Measurements from ENCODE around the gene RASSF7. TPM values are rescaled to one million over a fixed set of nuclear protein-coding genes. Genes with fewer than 3 reads are reported as not detected.

The RASSF7 gene
- total and polyA plus RNA-seq, 2 donors (not counting 3 experiments of a cell fraction or from before 2014, with no cell fraction given) = 14.1 to 19.9 TPM

DNA sequence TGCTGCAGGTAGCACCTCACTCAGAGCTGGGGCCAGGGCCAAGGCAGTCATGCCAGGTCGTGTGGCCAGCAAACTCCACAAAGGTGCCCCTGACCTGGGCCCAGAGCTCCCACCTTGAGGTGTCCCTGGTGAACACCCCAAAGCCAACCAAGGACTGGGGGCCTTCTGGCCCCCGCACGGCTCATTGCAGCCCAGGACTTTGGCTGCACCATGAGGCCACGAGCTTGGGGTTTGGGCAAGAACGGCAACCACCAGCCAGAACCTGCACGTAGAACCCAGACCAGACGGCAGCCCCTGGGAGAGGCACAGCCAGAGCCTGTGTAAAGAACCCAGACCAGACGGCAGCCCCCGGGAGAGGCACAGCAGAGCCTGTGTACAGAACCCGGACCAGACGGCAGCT is 15.6 kb upstream of the RASSF7 start:
- intact Hi-C loops (cut with micrococcal nuclease) (no loop called here), dilution Hi-C loops (cut with MboI; ENCODE audit: extremely low pct_ligation_motif_present, low sequenced_read_pairs) (no loop called here)
- Histone ChIP-seq H3K27ac (ENCODE audit: insufficient read depth, low read depth, low read length) (no peak overlapping the region), H3K9me1 (replicated peaks; ENCODE audit: control insufficient read depth, extremely low read depth, insufficient read depth, low read length) (no peaks in the 10 kb centered on the region), H4K20me1 (replicated peaks; ENCODE audit: control insufficient read depth, extremely low read depth, insufficient read depth, low read length) (no peaks in the 10 kb centered on the region), H3K4me2 (ENCODE audit: insufficient read depth, low read length) (no peak overlapping the region), H3K79me2 (ENCODE audit: control insufficient read depth, insufficient read depth, low read length) (no peaks in the 10 kb centered on the region), H2AFZ (ENCODE audit: low read depth, low read length) (no peak overlapping the region), H3K9ac (replicated peaks; ENCODE audit: extremely low read depth, insufficient read depth, low read length) (no peak overlapping the region), H3K4me3 (replicated peaks in 1 of 3; ENCODE audit: insufficient read depth in 1 of 3, low read depth in 1 of 3, low read length in 3 of 3) (no peak overlapping the region), H3K27me3 (ENCODE audit: control insufficient read depth in 2 of 2, insufficient read depth in 2 of 2, low read length in 2 of 2) (no peaks in the 10 kb centered on the region), H3K36me3 (ENCODE audit: control insufficient read depth in 2 of 2, extremely low read depth in 1 of 2, insufficient read depth in 2 of 2, low read length in 2 of 2) (no peaks in the 10 kb centered on the region), H3K9me3 (replicated peaks; ENCODE audit: control insufficient read depth, insufficient read depth, low read length) (no peaks in the 10 kb centered on the region), H3K4me1 (ENCODE audit: control insufficient read depth, extremely low read depth, insufficient read depth, low read length) (no peaks in the 10 kb centered on the region)
- no peak for TF ChIP-seq JUN (IDR thresholded peaks at IDR 0.05; ENCODE audit: borderline replicate concordance, insufficient read depth, insufficient read length, low read depth)
- no peak for TF ChIP-seq POLR2AphosphoS5 (IDR thresholded peaks at IDR 0.05; ENCODE audit: insufficient read depth, low read depth, low read length)
- TF ChIP-seq POLR2A (IDR thresholded peaks at IDR 0.05; ENCODE audit: low read depth, low read length) = no peak
- no peak for TF ChIP-seq GATA2 (IDR thresholded peaks at IDR 0.05; ENCODE audit: insufficient read depth, insufficient read length, low read depth, low read length)
- no peak for TF ChIP-seq EZH2 (IDR thresholded peaks at IDR 0.05; ENCODE audit: borderline replicate concordance, low read depth, low read length, severe bottlenecking)
- TF ChIP-seq, protein P1, sequence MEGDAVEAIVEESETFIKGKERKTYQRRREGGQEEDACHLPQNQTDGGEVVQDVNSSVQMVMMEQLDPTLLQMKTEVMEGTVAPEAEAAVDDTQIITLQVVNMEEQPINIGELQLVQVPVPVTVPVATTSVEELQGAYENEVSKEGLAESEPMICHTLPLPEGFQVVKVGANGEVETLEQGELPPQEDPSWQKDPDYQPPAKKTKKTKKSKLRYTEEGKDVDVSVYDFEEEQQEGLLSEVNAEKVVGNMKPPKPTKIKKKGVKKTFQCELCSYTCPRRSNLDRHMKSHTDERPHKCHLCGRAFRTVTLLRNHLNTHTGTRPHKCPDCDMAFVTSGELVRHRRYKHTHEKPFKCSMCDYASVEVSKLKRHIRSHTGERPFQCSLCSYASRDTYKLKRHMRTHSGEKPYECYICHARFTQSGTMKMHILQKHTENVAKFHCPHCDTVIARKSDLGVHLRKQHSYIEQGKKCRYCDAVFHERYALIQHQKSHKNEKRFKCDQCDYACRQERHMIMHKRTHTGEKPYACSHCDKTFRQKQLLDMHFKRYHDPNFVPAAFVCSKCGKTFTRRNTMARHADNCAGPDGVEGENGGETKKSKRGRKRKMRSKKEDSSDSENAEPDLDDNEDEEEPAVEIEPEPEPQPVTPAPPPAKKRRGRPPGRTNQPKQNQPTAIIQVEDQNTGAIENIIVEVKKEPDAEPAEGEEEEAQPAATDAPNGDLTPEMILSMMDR (IDR thresholded peaks at IDR 0.05; ENCODE audit: extremely low read depth in 1 of 2, insufficient read depth in 1 of 2, low read depth in 1 of 2, low read length in 2 of 2) = no peak
- TF ChIP-seq FOS (IDR thresholded peaks at IDR 0.05; ENCODE audit: borderline replicate concordance, insufficient read depth, low read length) = no peak
- no peak for TF ChIP-seq MYC (IDR thresholded peaks at IDR 0.05; ENCODE audit: low read depth, low read length)
- TF ChIP-seq, protein P2, sequence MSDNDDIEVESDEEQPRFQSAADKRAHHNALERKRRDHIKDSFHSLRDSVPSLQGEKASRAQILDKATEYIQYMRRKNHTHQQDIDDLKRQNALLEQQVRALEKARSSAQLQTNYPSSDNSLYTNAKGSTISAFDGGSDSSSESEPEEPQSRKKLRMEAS (IDR thresholded peaks at IDR 0.05; ENCODE audit: insufficient read depth, insufficient read length) = no peak
- POLR2A ChIA-PET = no interaction called here
- CTCF ChIA-PET = interaction anchor here (1.9 kb wide), 1 partner anchor 10 kb away, joined by 7 read pairs; no protein-coding TSS in a partner anchor
- no peak for FAIRE-seq
- no TSS peak for BruUV-seq (replicated peaks)
- no peak for DNase-seq (ENCODE audit: low read depth, low spot score)
